Lower leg skin (tissue), 4 donors: ENCODE results near the gene PIP4P1. TPM values are rescaled to one million over a fixed set of nuclear protein-coding genes. Genes with fewer than 3 reads are reported as not detected.

Experiments
- DNase-seq, 2 donors: peaks; one replicate each; pipeline ENCODE4 v3.0.0-alpha.2; 2019; ENCODE audit warnings: low spot score in 2 of 2
- H3K4me3 ChIP-seq: fragments of 200-600 bp; sonication (generic); 2 replicates; pipeline ENCODE4 v1.5.1; 2017; ENCODE audit warnings: mild to moderate bottlenecking, low read depth; ENCODE audit not compliant: poor library complexity, severe bottlenecking
- CTCF ChIP-seq, 3 donors: fragments of 450-650 bp; IDR thresholded peaks; one replicate each; pipeline ENCODE4 v1.5.1; 2016; ENCODE audit warnings: antibody characterized with exemption in 3 of 3, mild to moderate bottlenecking in 3 of 3, moderate library complexity in 2 of 3
- POLR2A ChIP-seq, 2 donors: fragments of 450-650 bp; IDR thresholded peaks; one replicate each; pipeline ENCODE4 v1.6.1; 2016 to 2017; ENCODE audit warnings: antibody characterized with exemption in 2 of 2, mild to moderate bottlenecking in 1 of 2, moderate library complexity in 1 of 2
- WGBS, 2 donors: methylation state at CpG; one replicate each; pipeline ENCODE4 v1.1.5; 2018; 5-methylcytosine and 5-hydroxymethylcytosine counted together
- intact Hi-C: fragments of 100-400 bp; cut with DNase I; formaldehyde crosslinking; loops from one replicate; pipeline ENCODE4 v1.15.0; 2023; ENCODE audit warnings: low total_unique reads
- total RNA-seq, 4 donors: library from RNA; depleted of rRNA; stranded (reverse); fragments of >200 nt; gene quantifications; one replicate each; pipeline ENCODE4 v1.1.0, GENCODE V29; 2016

PIP4P1 gene
- total RNA-seq, 4 donors from 2014 or later: 26.0 to 34.6 (median 27.6) TPM

- intact Hi-C loops: no loop called here
- WGBS, 2 donors: 1% methylated on average over 9 of the region's 9 CpGs
- peak overlapping the region; percentile 77 for H3K4me3 ChIP-seq
- DNase-seq: peak in 1 of 2 donors; percentile 77
- TF ChIP-seq CTCF (IDR thresholded peaks at IDR 0.05): no peak
- no peak for TF ChIP-seq POLR2A (IDR thresholded peaks at IDR 0.05)
Measured at GRCh38 chr14:20413744-20414082, 47.5 kb downstream of the PIP4P1 start.

GRCh38 chr14:20412876-20413743 lies 48.1 kb downstream of the PIP4P1 start, which contains the start of gene TEP1:
Gene TEP1, minus strand, starts transcription at chr14:20413501. Its CDS starts 5,062 bp downstream, at chr14:20408439.
- TF ChIP-seq CTCF (IDR thresholded peaks at IDR 0.05) (no peak), POLR2A (IDR thresholded peaks at IDR 0.05) (no peak)
- intact Hi-C loops: no loop called here
- peak; percentile 89 to 97 for DNase-seq
- 0% methylated on average over 39 to 42 of the region's 43 CpGs for WGBS, 2 donors
- H3K4me3 ChIP-seq: peak within 1 kb of the TSS; percentile 77

- peak overlapping the region; percentile 77 for H3K4me3 ChIP-seq
- intact Hi-C loops: no loop called here
- no peak for TF ChIP-seq POLR2A (IDR thresholded peaks at IDR 0.05)
- TF ChIP-seq CTCF (IDR thresholded peaks at IDR 0.05): no peak
- 5 to 6% methylated on average over 7 of the region's 7 CpGs for WGBS, 2 donors
- DNase-seq: no peak
Measured at GRCh38 chr14:20412411-20412810, 48.8 kb downstream of the PIP4P1 start.

- no peak for TF ChIP-seq POLR2A (IDR thresholded peaks at IDR 0.05)
- TF ChIP-seq CTCF (IDR thresholded peaks at IDR 0.05): no peak
- 82 to 84% methylated on average over 2 of the region's 2 CpGs for WGBS, 2 donors
- no peak overlapping the region for H3K4me3 ChIP-seq
- intact Hi-C loops: no loop called here
- no peak for DNase-seq
Measured at GRCh38 chr14:20409226-20409625, 52.0 kb downstream of the PIP4P1 start.

Other genes starting within 250 kb of the PIP4P1 start
- gene OR11H6, start 237.7 kb downstream of the PIP4P1 start, total RNA-seq: not detected
- gene OR11H7, start 232.5 kb downstream of the PIP4P1 start, total RNA-seq: not detected
- not detected for gene OR11H4, start 222.1 kb downstream of the PIP4P1 start, total RNA-seq
- gene TTC5, start 155.5 kb downstream of the PIP4P1 start, total RNA-seq: 10 to 100 TPM in 3 of 4 donors, 1 to 10 TPM in 1; 8.3 to 23.9 (median 13.8) TPM
- gene CCNB1IP1, start 128.2 kb downstream of the PIP4P1 start, total RNA-seq: 10 to 100 TPM; 39.1 to 58.1 (median 50.4) TPM
- gene PARP2, start 117.8 kb downstream of the PIP4P1 start, total RNA-seq: 10 to 100 TPM in 3 of 4 donors, 1 to 10 TPM in 1; 7.9 to 20.4 (median 13.0) TPM
- gene TEP1, start 47.9 kb downstream of the PIP4P1 start, total RNA-seq: 10 to 100 TPM; 19.5 to 30.5 (median 23.6) TPM
- 1 to 10 TPM in 1 of 4 donors, under 1 TPM in 2, not detected in 1; 0.12 to 1.2 (median 0.36) TPM for gene KLHL33, start 25.3 kb downstream of the PIP4P1 start, total RNA-seq
- 10 to 100 TPM; 13.8 to 54.5 (median 35.8) TPM for gene OSGEP, start 6.6 kb downstream of the PIP4P1 start, total RNA-seq
- gene APEX1, start 6.2 kb downstream of the PIP4P1 start, total RNA-seq: 100 to 1,000 TPM; 107 to 217 (median 119) TPM
- gene PNP, start 8.0 kb upstream of the PIP4P1 start, total RNA-seq: 10 to 100 TPM; 23.0 to 48.8 (median 36.2) TPM
- gene RNASE10, start 44.1 kb upstream of the PIP4P1 start, total RNA-seq: not detected
- gene RNASE9, start 99.6 kb upstream of the PIP4P1 start, total RNA-seq: not detected
- not detected for gene RNASE11, start 126.6 kb upstream of the PIP4P1 start, total RNA-seq
- not detected for gene RNASE12, start 129.9 kb upstream of the PIP4P1 start, total RNA-seq
- not detected for gene OR6S1, start 180.3 kb upstream of the PIP4P1 start, total RNA-seq
- 100 to 1,000 TPM in 2 of 4 donors, 10 to 100 TPM in 2; 67.3 to 102 (median 90.6) TPM for gene RNASE4, start 223.1 kb upstream of the PIP4P1 start, total RNA-seq
- gene ANG, start 227.3 kb upstream of the PIP4P1 start, total RNA-seq: 10 to 100 TPM; 19.8 to 45.5 (median 32.1) TPM